OCI-LY1 (cell line): ENCODE data around the gene KRT34.
"Not testable (repeated sequence)": the region's sequence is repeated elsewhere in the genome, so short reads cannot be mapped to it uniquely, and the experiment has no call there.

Source experiments
- EZH2 ChIP-seq: fragments of 200-600 bp; sonication (generic), shearing (Covaris generic); IDR thresholded peaks from 2 replicates; pipeline ENCODE4 v1.8.0; 2017; ENCODE audit warnings: borderline replicate concordance, mixed run types, mild to moderate bottlenecking, antibody characterized with exemption, low read length, moderate library complexity, mixed read lengths
- TF ChIP-seq, protein P1 (sequence below): fragments of 200-600 bp; sonication (generic), shearing (Covaris generic); IDR thresholded peaks from 2 replicates; pipeline ENCODE4 v1.5.1; 2017; ENCODE audit warnings: mild to moderate bottlenecking, antibody characterized with exemption, low read length, moderate library complexity, mixed read lengths

DNA sequence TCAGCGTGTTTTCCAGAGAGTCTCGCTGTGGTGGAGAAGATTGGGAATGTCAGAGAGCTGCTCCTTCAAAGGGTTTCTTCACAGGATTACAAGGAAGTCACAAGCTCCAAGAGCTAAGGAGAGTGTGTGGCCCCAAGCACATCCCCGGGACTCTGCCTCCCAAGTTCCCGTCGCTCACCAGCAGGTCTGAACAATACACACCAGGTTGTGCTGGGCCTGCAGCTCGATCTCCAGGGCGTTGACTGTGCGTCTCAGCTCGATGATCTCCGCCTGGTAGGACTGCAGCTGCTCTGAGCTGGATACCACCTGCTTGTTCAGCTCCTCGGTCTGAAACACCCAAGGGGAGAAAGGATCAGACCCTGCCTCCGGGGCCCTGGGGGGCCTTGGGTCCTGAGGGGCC, 12.9 kb upstream of the KRT34 start:
- TF ChIP-seq, protein P1, sequence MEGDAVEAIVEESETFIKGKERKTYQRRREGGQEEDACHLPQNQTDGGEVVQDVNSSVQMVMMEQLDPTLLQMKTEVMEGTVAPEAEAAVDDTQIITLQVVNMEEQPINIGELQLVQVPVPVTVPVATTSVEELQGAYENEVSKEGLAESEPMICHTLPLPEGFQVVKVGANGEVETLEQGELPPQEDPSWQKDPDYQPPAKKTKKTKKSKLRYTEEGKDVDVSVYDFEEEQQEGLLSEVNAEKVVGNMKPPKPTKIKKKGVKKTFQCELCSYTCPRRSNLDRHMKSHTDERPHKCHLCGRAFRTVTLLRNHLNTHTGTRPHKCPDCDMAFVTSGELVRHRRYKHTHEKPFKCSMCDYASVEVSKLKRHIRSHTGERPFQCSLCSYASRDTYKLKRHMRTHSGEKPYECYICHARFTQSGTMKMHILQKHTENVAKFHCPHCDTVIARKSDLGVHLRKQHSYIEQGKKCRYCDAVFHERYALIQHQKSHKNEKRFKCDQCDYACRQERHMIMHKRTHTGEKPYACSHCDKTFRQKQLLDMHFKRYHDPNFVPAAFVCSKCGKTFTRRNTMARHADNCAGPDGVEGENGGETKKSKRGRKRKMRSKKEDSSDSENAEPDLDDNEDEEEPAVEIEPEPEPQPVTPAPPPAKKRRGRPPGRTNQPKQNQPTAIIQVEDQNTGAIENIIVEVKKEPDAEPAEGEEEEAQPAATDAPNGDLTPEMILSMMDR, result not testable (repeated sequence)
- TF ChIP-seq EZH2, result not testable (repeated sequence)
